ENCODE measurements around the gene POLR1D. TPM values are rescaled to one million over a fixed set of nuclear protein-coding genes. Genes with fewer than 3 reads are reported as not detected.
A peak's percentile ranks its signal among the peaks of the same experiment; 100 is the strongest.

The POLR1D gene
- polyA plus RNA-seq, 1 donor (not counting 4 experiments of a cell fraction or from before 2014, with no cell fraction given): 235 TPM

- DNase-seq (ENCODE audit: low read depth, low spot score): no peak
- no peak overlapping the region for H2AFZ ChIP-seq (ENCODE audit: control insufficient read depth, low read length)
- no peaks in the 10 kb centered on the region for H3K9me1 ChIP-seq (ENCODE audit: control insufficient read depth, extremely low read depth, insufficient read depth, low read length)
- no peak overlapping the region for H3K27ac ChIP-seq (ENCODE audit: control insufficient read depth, insufficient read depth, low read length)
- H3K9me3 ChIP-seq (ENCODE audit: control insufficient read depth, low read depth, low read length): no peaks in the 10 kb centered on the region
- H3K27me3 ChIP-seq (ENCODE audit: control insufficient read depth, extremely low read depth, insufficient read depth, low read length): no peaks in the 10 kb centered on the region
- peaks cover 4% of the 10 kb centered on the region for H3K79me2 ChIP-seq (ENCODE audit: control insufficient read depth, insufficient read depth, low read length)
- H4K20me1 ChIP-seq (ENCODE audit: control insufficient read depth, extremely low read depth, insufficient read depth, low read length): no peaks in the 10 kb centered on the region
- TF ChIP-seq EZH2 (IDR thresholded peaks at IDR 0.05; ENCODE audit: low read length) (no peak), CTCF (optimal IDR thresholded peaks at IDR 0.05 in 1 of 3, IDR thresholded peaks at IDR 0.05 in 1 of 3, conservative IDR thresholded peaks at IDR 0.05 in 1 of 3; ENCODE audit: extremely low read depth in 1 of 3, insufficient read depth in 2 of 3, low read length in 3 of 3) (no peak)
- H3K4me2 ChIP-seq (ENCODE audit: control insufficient read depth, extremely low read depth, insufficient read depth, low read depth, low read length): peak overlapping the region; percentile 4
- no peak overlapping the region for H3K4me3 ChIP-seq (ENCODE audit: control insufficient read depth in 2 of 3, extremely low read depth in 1 of 3, insufficient read depth in 2 of 3, low read depth in 1 of 3, low read length in 3 of 3)
- H3K36me3 ChIP-seq (ENCODE audit: control insufficient read depth in 2 of 2, extremely low read depth in 1 of 2, insufficient read depth in 2 of 2, low read length in 2 of 2): peaks cover 0 to 2% of the 10 kb centered on the region in 2 experiments
- FAIRE-seq: no peak
- peaks cover 28% of the 10 kb centered on the region for H3K4me1 ChIP-seq (ENCODE audit: control insufficient read depth, extremely low read depth, insufficient read depth, low read length)
- dilution Hi-C loops (cut with MboI; ENCODE audit: extremely low pct_ligation_motif_present, low sequenced_read_pairs): no loop called here
- no peak overlapping the region for H3K9ac ChIP-seq (ENCODE audit: control insufficient read depth, extremely low read depth, insufficient read depth, low read length)
Observed at GRCh38 chr13:27658546-27658945, 36.9 kb downstream of the POLR1D start.

- peak overlapping the region; percentile 0 for H3K27ac ChIP-seq (ENCODE audit: control insufficient read depth, insufficient read depth, low read length)
- no peaks in the 10 kb centered on the region for H3K9me3 ChIP-seq (ENCODE audit: control insufficient read depth, low read depth, low read length)
- H3K79me2 ChIP-seq (ENCODE audit: control insufficient read depth, insufficient read depth, low read length): peaks cover 4% of the 10 kb centered on the region
- no peaks in the 10 kb centered on the region for H4K20me1 ChIP-seq (ENCODE audit: control insufficient read depth, extremely low read depth, insufficient read depth, low read length)
- no peaks in the 10 kb centered on the region for H3K9me1 ChIP-seq (ENCODE audit: control insufficient read depth, extremely low read depth, insufficient read depth, low read length)
- H3K27me3 ChIP-seq (ENCODE audit: control insufficient read depth, extremely low read depth, insufficient read depth, low read length): no peaks in the 10 kb centered on the region
- no peak overlapping the region for H2AFZ ChIP-seq (ENCODE audit: control insufficient read depth, low read length)
- no peak for TF ChIP-seq EZH2 (IDR thresholded peaks at IDR 0.05; ENCODE audit: low read length)
- peaks cover 36% of the 10 kb centered on the region for H3K4me1 ChIP-seq (ENCODE audit: control insufficient read depth, extremely low read depth, insufficient read depth, low read length)
- FAIRE-seq (peak; percentile 43), DNase-seq (ENCODE audit: low read depth, low spot score) (no peak)
- H3K4me2 ChIP-seq (ENCODE audit: control insufficient read depth, extremely low read depth, insufficient read depth, low read depth, low read length): no peak overlapping the region
- no peak overlapping the region for H3K9ac ChIP-seq (ENCODE audit: control insufficient read depth, extremely low read depth, insufficient read depth, low read length)
- peaks cover 0 to 2% of the 10 kb centered on the region in 2 experiments for H3K36me3 ChIP-seq (ENCODE audit: control insufficient read depth in 2 of 2, extremely low read depth in 1 of 2, insufficient read depth in 2 of 2, low read length in 2 of 2)
- H3K4me3 ChIP-seq (ENCODE audit: control insufficient read depth in 2 of 3, extremely low read depth in 1 of 3, insufficient read depth in 2 of 3, low read depth in 1 of 3, low read length in 3 of 3): no peak overlapping the region
- dilution Hi-C loops (cut with MboI; ENCODE audit: extremely low pct_ligation_motif_present, low sequenced_read_pairs): no loop called here
Observed at GRCh38 chr13:27659145-27659865, 37.6 kb downstream of the POLR1D start.
